Esophagus muscularis mucosa (tissue), 3 donors: ENCODE data around the gene CEBPZOS.

Experiments used
- POLR2A ChIP-seq: fragments of 450-650 bp; IDR thresholded peaks from one replicate; pipeline ENCODE4 v1.6.1; 2017; ENCODE audit warnings: antibody characterized with exemption, moderate library complexity, mild to moderate bottlenecking, low read depth
- POLR2AphosphoS5 ChIP-seq, 2 donors: sonication (generic); formaldehyde crosslinking; IDR thresholded peaks; one replicate each; pipeline ENCODE4 v1.6.1; 2017; ENCODE audit warnings: antibody characterized with exemption in 2 of 2
- TF ChIP-seq, protein P1 (sequence below), 3 experiments: fragments of 200-600 bp in 2 of 3; fragments of 450-650 bp in 1 of 3; sonication (generic) in 2 of 3; IDR thresholded peaks; one replicate each; pipeline ENCODE4 v1.5.1; 2017 to 2019; ENCODE audit warnings: antibody characterized with exemption in 3 of 3, mild to moderate bottlenecking in 2 of 3, moderate library complexity in 1 of 3

DNA sequence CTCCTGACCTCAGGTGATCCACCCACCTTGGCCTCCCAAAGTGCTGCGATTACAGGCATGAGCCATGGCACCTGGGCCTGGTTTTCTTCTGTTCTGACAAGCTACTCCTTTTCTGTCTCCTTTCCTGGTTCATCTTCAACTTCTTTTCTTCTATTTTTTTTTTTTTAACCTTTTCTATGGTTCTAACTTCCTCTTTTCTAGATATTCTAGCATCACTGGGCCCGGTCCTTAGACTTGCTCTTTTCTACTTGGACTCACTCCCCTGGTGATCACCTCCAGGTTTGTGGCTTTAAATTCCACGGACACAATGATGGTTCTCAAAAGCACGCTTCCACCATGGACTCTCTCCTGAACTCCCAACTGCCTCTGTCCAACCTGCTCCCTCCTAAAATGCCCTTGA is 41.5 kb upstream of the CEBPZOS start:
- TF ChIP-seq, protein P1, sequence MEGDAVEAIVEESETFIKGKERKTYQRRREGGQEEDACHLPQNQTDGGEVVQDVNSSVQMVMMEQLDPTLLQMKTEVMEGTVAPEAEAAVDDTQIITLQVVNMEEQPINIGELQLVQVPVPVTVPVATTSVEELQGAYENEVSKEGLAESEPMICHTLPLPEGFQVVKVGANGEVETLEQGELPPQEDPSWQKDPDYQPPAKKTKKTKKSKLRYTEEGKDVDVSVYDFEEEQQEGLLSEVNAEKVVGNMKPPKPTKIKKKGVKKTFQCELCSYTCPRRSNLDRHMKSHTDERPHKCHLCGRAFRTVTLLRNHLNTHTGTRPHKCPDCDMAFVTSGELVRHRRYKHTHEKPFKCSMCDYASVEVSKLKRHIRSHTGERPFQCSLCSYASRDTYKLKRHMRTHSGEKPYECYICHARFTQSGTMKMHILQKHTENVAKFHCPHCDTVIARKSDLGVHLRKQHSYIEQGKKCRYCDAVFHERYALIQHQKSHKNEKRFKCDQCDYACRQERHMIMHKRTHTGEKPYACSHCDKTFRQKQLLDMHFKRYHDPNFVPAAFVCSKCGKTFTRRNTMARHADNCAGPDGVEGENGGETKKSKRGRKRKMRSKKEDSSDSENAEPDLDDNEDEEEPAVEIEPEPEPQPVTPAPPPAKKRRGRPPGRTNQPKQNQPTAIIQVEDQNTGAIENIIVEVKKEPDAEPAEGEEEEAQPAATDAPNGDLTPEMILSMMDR (IDR thresholded peaks at IDR 0.05), result no peak
- TF ChIP-seq POLR2A (no peak), POLR2AphosphoS5 (IDR thresholded peaks at IDR 0.05) (no peak)
